Medulla oblongata (tissue), 1 donor: ENCODE results near the gene TRMT1.

ENCODE experiments used
- DNase-seq: peaks from one replicate; pipeline ENCODE4 v3.0.0-alpha.2; 2015; ENCODE audit errors: extremely low spot score

Gene TRMT1

DNA sequence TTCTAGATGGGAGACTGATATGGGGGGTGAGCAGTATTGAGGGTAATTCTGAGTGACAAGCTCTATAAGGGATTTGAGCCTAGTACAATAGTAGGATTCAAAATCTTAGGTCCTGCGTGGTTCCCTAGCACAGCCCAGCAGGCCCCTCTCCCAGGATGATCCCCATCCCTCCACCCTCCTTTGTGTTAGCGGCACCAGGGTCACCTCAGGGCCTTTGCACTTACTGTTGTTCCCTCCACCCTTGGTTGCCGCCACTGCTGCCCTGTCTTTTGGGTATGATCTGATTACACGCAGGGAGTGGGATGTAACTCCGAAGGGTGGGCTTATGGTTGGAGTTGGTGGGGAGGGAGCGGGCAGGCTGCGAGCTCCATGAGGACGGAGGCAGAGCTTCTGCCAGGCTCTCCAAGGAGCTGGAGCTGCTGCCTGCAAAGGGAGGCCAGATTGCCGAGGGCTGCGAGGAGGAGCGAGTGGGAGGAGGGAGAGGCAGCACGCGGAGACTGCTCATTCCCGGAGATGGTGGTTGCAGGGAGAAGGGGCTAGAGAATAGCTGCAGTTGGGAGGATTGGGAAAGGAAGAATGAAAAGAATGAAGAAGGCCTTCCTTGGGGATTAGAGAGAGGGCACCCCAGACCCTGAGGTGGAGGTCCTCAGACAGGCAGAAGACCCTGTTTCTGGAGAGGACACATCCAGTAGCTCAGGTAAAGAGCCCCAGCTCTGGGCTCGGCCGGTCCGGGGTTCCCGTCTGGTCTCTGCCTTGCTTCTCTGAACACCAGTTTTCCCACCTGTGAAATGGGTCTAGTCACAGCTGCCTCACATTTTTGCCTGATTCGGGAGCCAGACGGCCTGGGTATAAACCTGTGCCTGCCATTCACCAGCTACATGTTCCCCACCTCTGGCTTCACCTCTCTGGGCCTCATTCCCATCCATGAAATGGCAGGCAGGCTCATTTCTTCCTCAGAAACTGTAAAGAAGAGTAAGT lies 6.7 kb upstream of the TRMT1 start:
- no peak for DNase-seq

DNA sequence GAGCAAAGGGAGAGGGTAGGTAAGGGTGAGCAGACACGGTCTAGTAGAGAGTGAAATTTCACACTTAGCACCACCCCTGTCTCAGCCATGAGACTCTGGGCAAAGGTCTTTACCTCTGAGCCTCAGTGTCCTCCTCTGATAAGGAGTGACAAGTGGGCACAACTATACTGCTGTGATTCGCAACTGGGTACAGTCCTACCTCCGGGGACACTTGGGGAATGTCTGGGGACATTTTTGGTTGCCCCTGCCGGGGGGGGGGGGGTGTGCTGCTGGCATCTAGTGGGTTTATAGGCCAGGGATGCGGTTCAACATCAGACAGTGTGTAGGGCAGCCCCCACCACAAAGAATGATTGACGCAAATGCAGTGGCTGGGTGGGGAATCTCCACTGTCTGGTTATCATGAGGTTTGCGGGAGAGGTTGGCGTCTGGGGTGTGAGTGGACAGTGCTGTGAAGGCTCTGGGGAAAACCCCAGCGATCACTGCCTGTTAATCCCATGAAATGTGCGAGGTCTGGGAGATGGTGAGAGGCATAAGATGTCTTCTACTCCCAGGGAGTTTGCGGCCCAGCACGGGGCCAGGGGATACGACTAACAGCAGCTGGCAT lies 5.8 kb upstream of the TRMT1 start:
- DNase-seq: no peak

GRCh38 chr19:13121551-13122274 lies 5.2 kb upstream of the TRMT1 start:
- no peak for DNase-seq

- DNase-seq: no peak
Observed at GRCh38 chr19:13120817-13121216, 4.3 kb upstream of the TRMT1 start.

DNA sequence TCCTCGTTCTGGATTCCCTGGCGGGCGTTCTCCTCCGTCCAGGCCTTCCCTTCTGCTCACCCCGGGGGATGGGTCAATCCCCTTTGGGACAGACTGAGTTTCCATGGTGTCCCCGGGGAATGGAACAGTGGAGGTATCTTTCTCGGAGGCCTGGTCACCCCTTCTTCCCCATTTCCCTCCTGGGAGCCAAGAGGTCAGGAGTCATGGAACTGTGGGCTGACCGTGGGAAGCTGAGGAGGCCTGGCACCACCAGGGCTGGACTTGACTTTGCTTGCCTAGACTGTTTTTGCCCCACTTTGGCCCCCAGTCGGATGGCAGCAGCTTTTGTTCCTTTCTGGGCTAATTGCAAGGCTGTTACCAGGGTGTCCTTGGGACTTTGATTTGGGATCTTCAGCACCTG lies 3.5 kb upstream of the TRMT1 start:
- DNase-seq: no peak

DNA sequence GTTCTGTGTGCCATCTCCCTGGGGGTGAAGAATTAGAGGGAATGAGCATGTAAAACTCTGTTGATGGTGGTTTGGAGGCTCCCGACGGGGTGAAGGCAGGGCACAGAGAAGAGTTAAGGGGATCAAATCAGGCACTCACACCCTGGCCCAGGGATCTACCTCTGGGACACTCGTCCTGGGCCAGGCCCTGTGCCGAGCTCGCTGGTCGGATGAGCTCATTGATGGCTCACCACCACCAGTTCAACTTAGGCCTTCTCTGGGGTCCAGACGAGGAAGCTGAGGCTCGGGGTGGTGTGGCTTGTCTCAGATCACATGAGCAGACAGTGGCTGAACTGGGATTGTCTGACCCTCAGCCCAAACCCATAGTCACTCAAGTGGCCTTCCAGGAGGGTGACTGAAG lies 3.1 kb upstream of the TRMT1 start:
- no peak for DNase-seq

DNA sequence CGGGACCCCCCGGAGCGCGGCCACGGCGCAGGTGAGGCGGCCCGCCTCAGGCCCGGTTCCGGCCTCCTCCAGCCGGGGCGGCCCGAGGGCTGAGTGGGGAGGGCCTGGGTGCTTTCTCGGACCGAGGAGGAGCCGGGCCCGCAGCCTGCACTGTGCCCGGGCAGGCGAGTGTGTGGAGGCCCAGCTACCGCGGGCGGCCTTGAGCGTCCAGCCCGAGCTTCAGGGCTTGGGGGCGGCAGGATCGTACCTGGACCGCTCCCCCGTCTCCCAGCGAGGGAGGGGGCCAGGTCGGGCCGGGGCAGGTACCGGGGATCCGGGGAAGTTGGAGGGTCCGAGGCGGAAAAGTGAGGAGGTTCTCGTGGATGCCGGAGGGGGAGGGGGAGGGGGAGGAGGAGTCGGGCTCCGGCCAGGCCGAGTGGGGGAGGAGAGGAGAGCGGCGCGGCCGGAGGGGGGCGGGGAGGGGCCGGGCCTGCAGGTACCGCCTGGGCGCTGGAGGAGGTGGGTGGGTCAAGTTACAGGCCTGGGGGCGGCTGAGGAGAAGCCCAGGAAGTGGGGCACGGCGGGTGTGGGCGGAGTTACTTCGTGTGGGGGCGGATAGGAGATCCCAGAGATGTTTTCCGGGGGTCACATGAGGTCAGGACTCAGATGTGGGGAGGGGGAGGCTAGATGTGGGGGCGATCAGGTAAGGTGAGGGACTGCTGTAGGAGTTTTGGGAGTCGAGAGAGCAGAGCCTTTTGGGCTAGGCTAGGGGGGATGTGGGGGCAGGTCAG lies 2.1 kb upstream of the TRMT1 start:
- DNase-seq: peak; percentile 12

DNA sequence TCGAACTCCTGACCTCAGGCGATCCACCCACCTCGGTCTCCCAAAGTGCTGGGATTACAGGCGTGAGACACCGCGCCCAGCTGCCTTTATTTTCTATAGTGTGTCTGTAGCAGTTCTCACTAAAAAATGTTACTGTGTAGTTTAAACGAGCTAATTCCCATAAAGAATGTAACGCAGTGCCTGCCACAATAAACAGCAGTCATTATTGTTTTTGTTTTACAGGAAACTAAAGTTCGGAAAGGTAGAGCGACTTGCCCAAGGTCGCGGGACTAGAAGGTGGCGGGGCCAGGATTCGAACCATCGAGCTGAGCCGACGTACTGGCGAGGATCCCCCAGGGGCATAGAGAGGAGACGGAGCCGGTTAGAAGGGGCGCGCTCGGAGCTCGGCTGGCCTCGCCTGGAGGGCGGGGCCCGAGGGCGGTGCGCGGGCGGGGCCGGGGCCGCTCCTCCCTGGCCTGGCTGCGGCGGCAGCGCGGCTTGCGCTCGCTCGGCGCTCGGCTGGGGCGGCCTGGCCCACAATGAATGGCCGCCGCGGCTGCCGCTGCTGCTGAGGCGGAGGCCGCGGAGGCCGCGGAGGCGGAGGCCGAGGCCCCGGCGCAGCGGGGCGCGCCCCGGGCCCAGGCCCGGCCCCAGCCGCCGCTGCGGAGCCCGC lies 1.4 kb upstream of the TRMT1 start, which contains the start of gene NACC1:
Gene NACC1 (plus strand): TSS at position 493 of the 652 bp plus-strand sequence. CDS start 16,944 bp downstream, outside the sequence.
- peak; percentile 91 for DNase-seq

- no peak for DNase-seq
Observed at GRCh38 chr19:13117176-13117771, 734 bp upstream of the TRMT1 start.

- DNase-seq: no peak
Observed at GRCh38 chr19:13115936-13116281, 631 bp downstream of the TRMT1 start.

DNA sequence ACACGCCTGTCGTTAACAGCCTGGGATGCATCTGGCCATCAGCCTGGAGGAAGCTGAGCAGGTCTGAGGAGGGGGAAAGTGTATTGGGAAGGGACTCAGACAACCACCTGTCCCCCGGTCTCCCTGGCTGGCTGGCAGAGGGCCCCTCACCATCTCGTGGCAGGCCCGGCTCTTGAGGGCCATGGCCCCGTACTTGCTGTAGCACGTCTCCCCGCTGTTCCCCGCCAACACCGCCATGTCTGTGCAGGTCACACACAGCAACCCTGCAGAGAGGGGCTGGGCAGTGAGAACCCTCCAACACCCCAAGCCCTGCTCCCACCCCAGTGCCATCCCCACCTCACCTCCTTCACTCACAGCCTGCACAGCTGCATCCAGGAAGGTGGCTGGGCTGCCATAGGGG lies 4.0 kb downstream of the TRMT1 start:
- DNase-seq: no peak

DNA sequence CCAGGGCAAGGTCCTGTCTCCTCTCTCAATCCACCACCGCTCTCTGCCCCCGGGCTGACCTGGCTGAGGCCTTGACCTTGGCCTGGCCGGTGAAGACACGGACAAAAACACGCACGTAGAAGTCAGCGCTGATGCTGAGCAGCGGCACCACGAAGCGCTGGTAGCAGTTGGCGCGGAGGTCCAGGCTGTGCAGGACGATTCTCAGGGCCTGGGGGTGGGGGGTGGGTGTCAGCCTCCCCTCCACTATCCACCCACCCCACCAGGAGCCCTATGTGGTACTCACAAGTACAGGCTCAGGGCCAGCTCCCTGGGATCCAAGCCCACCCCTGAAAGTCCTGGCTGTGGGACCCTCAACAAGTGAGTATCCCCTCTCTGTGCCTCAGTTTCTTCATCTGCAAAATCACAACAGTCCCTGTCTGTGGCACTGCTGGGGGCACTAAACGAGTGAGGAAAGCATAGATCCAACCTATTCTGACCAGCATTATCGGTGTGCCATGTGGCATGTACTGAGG lies 6.4 kb downstream of the TRMT1 start:
- no peak for DNase-seq

GRCh38 chr19:13109361-13110098 lies 7.0 kb downstream of the TRMT1 start:
- no peak for DNase-seq

DNA sequence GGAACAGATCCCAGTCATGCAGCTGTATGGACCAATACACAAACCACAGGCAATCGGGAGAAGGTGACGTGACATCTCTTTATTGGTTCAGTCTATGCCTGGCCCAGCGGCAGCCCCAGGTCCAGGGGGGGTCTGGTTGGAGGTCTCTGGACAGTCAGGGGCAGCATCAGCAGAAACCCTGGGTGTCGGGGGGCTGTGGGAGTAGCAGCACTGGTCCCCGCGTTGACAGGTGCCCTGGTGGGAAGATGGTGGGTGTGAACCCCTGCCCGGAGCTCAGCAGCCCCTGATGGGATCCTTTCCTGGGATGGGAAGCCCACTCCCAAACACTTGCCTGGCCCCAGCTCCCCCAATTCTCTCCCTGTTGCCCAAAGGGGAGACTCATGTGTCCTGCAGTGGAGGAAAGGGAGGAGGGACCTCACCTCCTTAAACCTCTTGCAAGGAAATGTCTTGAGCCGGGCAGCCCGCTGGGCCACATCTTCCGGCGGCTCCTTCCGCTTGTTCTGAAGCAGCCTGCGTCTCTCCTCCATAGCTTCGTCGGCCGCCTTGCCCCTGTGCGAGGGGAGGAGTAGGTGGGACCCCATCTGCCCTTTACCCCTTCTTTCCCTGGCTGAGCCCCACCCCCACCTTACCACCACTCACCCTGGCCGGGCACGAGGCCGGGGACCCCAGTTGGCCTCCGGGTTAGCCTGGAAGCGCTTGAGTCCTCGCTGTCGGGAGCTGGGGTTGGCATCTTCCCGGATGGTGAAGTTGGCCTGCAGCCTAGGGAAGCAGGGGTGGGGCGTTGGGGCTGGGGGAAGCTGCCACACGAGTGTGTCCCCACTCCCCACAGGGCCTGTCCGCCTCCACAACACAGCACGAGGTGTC lies 11.5 kb downstream of the TRMT1 start:
- no peak for DNase-seq

GRCh38 chr19:13104360-13104847 lies 12.1 kb downstream of the TRMT1 start:
- peak; percentile 70 for DNase-seq

GRCh38 chr19:13103581-13104359 lies 12.8 kb downstream of the TRMT1 start:
- DNase-seq: no peak

DNA sequence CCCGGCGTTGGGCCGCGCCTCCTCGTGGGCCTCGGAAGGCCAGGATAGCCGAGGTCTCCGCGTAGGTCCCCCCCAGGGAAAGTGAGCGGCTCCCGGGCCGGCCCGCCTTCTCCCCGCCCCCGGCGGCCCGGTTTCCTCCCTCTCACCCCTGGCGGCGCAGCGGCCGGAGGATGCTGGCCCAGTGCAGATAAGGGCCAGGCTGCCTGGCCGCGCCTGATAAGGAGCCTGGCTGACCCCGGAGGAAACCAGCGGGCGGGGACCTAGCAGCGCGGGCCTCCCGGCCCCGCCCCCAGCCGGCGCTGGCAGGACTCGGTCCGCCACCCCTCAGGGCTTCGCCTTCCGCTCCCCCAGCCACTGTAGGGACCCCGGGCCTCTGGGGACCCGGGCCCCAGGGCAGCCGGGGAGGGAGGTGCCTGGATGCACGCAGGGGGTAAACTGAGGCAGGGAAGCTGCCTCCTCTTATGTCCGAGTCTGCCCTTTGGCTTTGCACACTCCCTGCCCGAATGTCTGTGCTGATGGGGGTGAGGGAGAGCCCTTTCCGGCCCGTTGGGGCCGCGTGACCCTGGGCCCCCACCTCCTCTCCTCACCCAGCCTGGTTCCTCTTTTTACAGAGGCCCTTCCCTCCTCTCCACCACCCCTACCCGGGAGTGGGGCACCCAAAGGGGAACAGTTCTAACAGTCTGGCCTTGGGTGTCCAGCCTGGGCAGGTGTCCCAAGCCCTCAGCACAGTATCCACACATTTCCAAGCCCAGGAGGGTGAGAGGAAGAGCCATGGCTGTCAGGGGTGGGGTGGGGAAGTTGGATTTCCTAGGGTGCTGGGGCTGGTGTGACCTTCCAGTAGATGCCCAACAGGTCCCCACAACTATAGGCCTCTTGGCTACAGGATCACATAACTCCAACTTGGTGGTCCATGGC lies 13.6 kb downstream of the TRMT1 start, which contains the start of gene LYL1:
Gene LYL1 (minus strand): TSS at position 193 of the 915 bp plus-strand sequence. CDS start 1,687 bp downstream, outside the sequence.
- peak; percentile 84 for DNase-seq
